Caco-2 (cell line): ENCODE results near the gene KLRF1. TPM values are rescaled to one million over a fixed set of nuclear protein-coding genes. Genes with fewer than 3 reads are reported as not detected.

Experiments used
- Bru-seq: library from RNA; stranded (reverse); fragments of 400-500 nt; gene quantifications from one replicate; lab custom pipeline; 2021; lab: Mats Ljungman, UMichigan
- BruChase-seq, 2 experiments: library from RNA; stranded (reverse); fragments of 400-500 nt; gene quantifications; one replicate each; lab custom pipeline; 2021; lab: Mats Ljungman, UMichigan
- BruUV-seq: library from RNA; stranded (reverse); fragments of 400-500 nt; replicated peaks from 2 replicates; lab custom pipeline; 2021; lab: Mats Ljungman, UMichigan
- CTCF ChIA-PET: fragments of 300-600 bp; sonication (Branson Sonifier 250); formaldehyde crosslinking; loops from one replicate; lab custom pipeline; 2022; ENCODE audit warnings: antibody characterized with exemption; lab: Charles Lee
- POLR2A ChIA-PET: fragments of 300-600 bp; sonication (Branson Sonifier 250); formaldehyde crosslinking; loops from one replicate; lab custom pipeline; 2022; ENCODE audit warnings: antibody characterized with exemption; lab: Charles Lee
- DNase-seq, 2 experiments: peaks; one replicate each; pipeline versions ENCODE4 v3.0.0 to v3.0.0-alpha.2; 2020 to 2022
- H3K27me3 ChIP-seq: replicated peaks from 2 replicates; pipeline ENCODE4 v1.6.0; 2011; ENCODE audit warnings: low read length; ENCODE audit not compliant: control insufficient read depth, insufficient read depth
- H3K36me3 ChIP-seq: 2 replicates; pipeline ENCODE4 v1.5.1; 2011; ENCODE audit warnings: low read length; ENCODE audit not compliant: control insufficient read depth, insufficient read depth
- H3K4me1 ChIP-seq: fragments of 250-450 bp; sonication (Bioruptor Pico); 2 replicates; pipeline ENCODE4 v1.5.1; 2020; ENCODE audit warnings: mild to moderate bottlenecking
- H3K4me3 ChIP-seq: 2 replicates; pipeline ENCODE4 v1.5.1; 2011; ENCODE audit warnings: low read depth, mild to moderate bottlenecking, control low read depth, low read length
- H3K9me3 ChIP-seq: fragments of 250-450 bp; sonication (Bioruptor Pico); 2 replicates; pipeline ENCODE4 v1.5.1; 2020; ENCODE audit warnings: mild to moderate bottlenecking, moderate library complexity
- H3K27ac Mint-ChIP-seq: one replicate; pipeline ENCODE4 v1.8.0; 2022; ENCODE audit warnings: mixed read lengths; ENCODE audit not compliant: unreplicated experiment
- H3K27me3 Mint-ChIP-seq: one replicate; pipeline ENCODE4 v1.8.0; 2022; ENCODE audit warnings: mixed read lengths; ENCODE audit not compliant: insufficient read depth, unreplicated experiment
- H3K36me3 Mint-ChIP-seq: one replicate; pipeline ENCODE4 v1.8.0; 2022; ENCODE audit warnings: mild to moderate bottlenecking, mixed read lengths; ENCODE audit not compliant: insufficient read depth, unreplicated experiment
- H3K4me1 Mint-ChIP-seq: one replicate; pipeline ENCODE4 v1.8.0; 2022; ENCODE audit warnings: low read depth, mixed read lengths; ENCODE audit not compliant: unreplicated experiment
- H3K4me3 Mint-ChIP-seq: one replicate; pipeline ENCODE4 v1.8.0; 2022; ENCODE audit warnings: mild to moderate bottlenecking, moderate library complexity, mixed read lengths; ENCODE audit not compliant: unreplicated experiment
- H3K9me3 Mint-ChIP-seq: one replicate; pipeline ENCODE4 v1.8.0; 2022; ENCODE audit warnings: mixed read lengths; ENCODE audit not compliant: unreplicated experiment
- CTCF ChIP-seq, 2 experiments: fragments of 200-600 bp in 1 of 2; IDR thresholded peaks; 1 replicate in 1 of 2; 2 replicates in 1 of 2; pipeline versions ENCODE4 v1.5.1 to v1.8.0; 2011 to 2022; ENCODE audit warnings: antibody characterized with exemption in 1 of 2, control low read depth in 1 of 2, inconsistent platforms in 1 of 2, low read depth in 1 of 2, low read length in 1 of 2, mild to moderate bottlenecking in 1 of 2, moderate library complexity in 1 of 2; ENCODE audit not compliant: insufficient read depth in 1 of 2, severe bottlenecking in 1 of 2, unreplicated experiment in 1 of 2
- intact Hi-C: fragments of 100-400 bp; cut with micrococcal nuclease; formaldehyde crosslinking; loops from one replicate; pipeline ENCODE4 v1.10.0; 2022; ENCODE audit not compliant: unreplicated experiment
- long read RNA-seq: library from polyadenylated mRNA; stranded (forward); transcript quantifications from one replicate; pipeline ENCODE4 v2.0.0, GENCODE V29; 2022
- total RNA-seq: library from RNA; stranded (reverse); gene quantifications from 2 replicates; pipeline ENCODE4 v1.2.3, GENCODE V29; 2022

KLRF1 gene
- not detected in 2 replicates for total RNA-seq
- Bru-seq, nascent RNA: not detected
- BruChase-seq, experiment 1, labeled RNA remaining after a 2-hour chase: percentile 5 among the genes with signal in this experiment
- not detected for BruChase-seq, experiment 2, labeled RNA remaining after a 6-hour chase
- long read RNA-seq: 0 reads

- POLR2A ChIA-PET: no interaction called here
- intact Hi-C loops: no loop called here
- no peaks in the 10 kb centered on the region for H3K36me3 ChIP-seq
- no peak for DNase-seq
- H3K4me3 Mint-ChIP-seq: no peak within 1 kb of the TSS
- no peaks in the 10 kb centered on the region for H3K9me3 ChIP-seq
- no peak for TF ChIP-seq CTCF (IDR thresholded peaks at IDR 0.05; ENCODE audit: insufficient read depth in 1 of 2, low read depth in 1 of 2, low read length in 1 of 2, severe bottlenecking in 1 of 2, unreplicated experiment in 1 of 2)
- H3K27ac Mint-ChIP-seq: no peak within 1 kb of the TSS
- no peaks in the 10 kb centered on the region for H3K27me3 ChIP-seq
- no peak within 1 kb of the TSS for H3K4me3 ChIP-seq
- no peaks in the 10 kb centered on the region for H3K4me1 Mint-ChIP-seq
- CTCF ChIA-PET: no interaction called here
- peaks cover 15% of the 10 kb centered on the region for H3K27me3 Mint-ChIP-seq
- H3K9me3 Mint-ChIP-seq: no peaks in the 10 kb centered on the region
- H3K4me1 ChIP-seq: no peaks in the 10 kb centered on the region
- no peaks in the 10 kb centered on the region for H3K36me3 Mint-ChIP-seq
- BruUV-seq: no TSS peak
These were observed at the start of gene KLRF1 for GRCh38 chr12:9827209-9827888. KLRF1 (plus strand) TSS chr12:9827481; CDS start chr12:9827545, 64 bp downstream.

DNA sequence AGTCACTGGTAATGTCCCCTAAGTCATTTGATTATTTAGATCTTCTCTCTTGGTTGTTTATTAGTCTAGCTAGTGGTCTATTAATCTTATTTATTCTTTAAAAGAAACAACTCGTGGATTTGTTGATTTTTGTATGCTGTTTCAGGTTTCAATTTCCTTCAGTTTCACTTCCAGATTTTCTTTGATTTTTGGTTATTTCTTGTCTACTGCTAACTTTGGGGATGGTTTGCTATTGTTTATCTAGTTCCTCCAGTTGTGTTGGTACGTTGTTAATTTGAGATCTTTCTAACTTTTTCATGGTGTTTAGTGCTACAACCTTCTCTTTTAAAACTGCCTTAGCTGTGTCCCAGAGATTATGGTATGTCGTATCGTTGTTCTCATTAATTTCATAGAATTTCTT, 48.1 kb upstream of the KLRF1 start:
- Mint-ChIP-seq H3K4me1 (no peaks in the 10 kb centered on the region), H3K27me3 (peaks cover 15% of the 10 kb centered on the region), H3K36me3 (no peaks in the 10 kb centered on the region), H3K27ac (no peak overlapping the region), H3K4me3 (no peak overlapping the region), H3K9me3 (no peaks in the 10 kb centered on the region)
- H3K4me3 ChIP-seq: no peak overlapping the region
- intact Hi-C loops: no loop called here
- no peak for TF ChIP-seq CTCF (IDR thresholded peaks at IDR 0.05; ENCODE audit: insufficient read depth in 1 of 2, low read depth in 1 of 2, low read length in 1 of 2, severe bottlenecking in 1 of 2, unreplicated experiment in 1 of 2)
- no peaks in the 10 kb centered on the region for H3K9me3 ChIP-seq
- CTCF ChIA-PET: no interaction called here
- no peaks in the 10 kb centered on the region for H3K27me3 ChIP-seq
- POLR2A ChIA-PET: interaction anchor here (0.7 kb wide), 1 partner anchor 61 kb away, joined by 3 read pairs; no protein-coding TSS in a partner anchor
- no TSS peak for BruUV-seq
- H3K36me3 ChIP-seq: no peaks in the 10 kb centered on the region
- H3K4me1 ChIP-seq: no peaks in the 10 kb centered on the region
- DNase-seq: no peak

- no peaks in the 10 kb centered on the region for H3K9me3 ChIP-seq
- H3K4me1 Mint-ChIP-seq: no peaks in the 10 kb centered on the region
- no peak overlapping the region for H3K27ac Mint-ChIP-seq
- POLR2A ChIA-PET: interaction anchor here (0.6 kb wide), 1 partner anchor 1950 kb away, joined by 6 read pairs; no protein-coding TSS in a partner anchor
- intact Hi-C loops: no loop called here
- BruUV-seq: no TSS peak
- no peaks in the 10 kb centered on the region for H3K27me3 ChIP-seq
- no peak for DNase-seq
- H3K4me3 Mint-ChIP-seq: no peak overlapping the region
- H3K36me3 ChIP-seq: no peaks in the 10 kb centered on the region
- TF ChIP-seq CTCF (IDR thresholded peaks at IDR 0.05; ENCODE audit: insufficient read depth in 1 of 2, low read depth in 1 of 2, low read length in 1 of 2, severe bottlenecking in 1 of 2, unreplicated experiment in 1 of 2): no peak
- H3K36me3 Mint-ChIP-seq: no peaks in the 10 kb centered on the region
- CTCF ChIA-PET: no interaction called here
- no peak overlapping the region for H3K4me3 ChIP-seq
- no peaks in the 10 kb centered on the region for H3K4me1 ChIP-seq
- H3K27me3 Mint-ChIP-seq: peaks cover 12% of the 10 kb centered on the region
- H3K9me3 Mint-ChIP-seq: no peaks in the 10 kb centered on the region
These were observed 45.9 kb upstream of the KLRF1 start for GRCh38 chr12:9781360-9781759.
